ENCODE results near the gene OR3A1. TPM values are rescaled to one million over a fixed set of nuclear protein-coding genes. Genes with fewer than 3 reads are reported as not detected.
"Not testable (repeated sequence)": the region's sequence is repeated elsewhere in the genome, so short reads cannot be mapped to it uniquely, and the experiment has no call there.

Gene OR3A1
- total RNA-seq, 1 experiment from 2014 or later: not detected

- ChIA-PET RAD21 (ENCODE audit: low non-redundant PET in 1 of 2, low total read pairs in 2 of 2, uncharacterized antibody in 2 of 2, unreplicated experiment in 2 of 2) (no interaction called here), POLR2A (no interaction called here), CTCF (no interaction called here)
- no peaks in the 10 kb centered on the region for H3K9me2 ChIP-seq (ENCODE audit: insufficient read depth)
- peaks cover 53% of the 10 kb centered on the region for H3K27me3 ChIP-seq (ENCODE audit: insufficient read depth, low read length)
- TF ChIP-seq SP1 (IDR thresholded peaks at IDR 0.05; ENCODE audit: low read depth) (no peak), EZH2 (IDR thresholded peaks at IDR 0.05) (no peak), MAX (IDR thresholded peaks at IDR 0.05) (no peak), ELF1 (IDR thresholded peaks at IDR 0.05; ENCODE audit: borderline replicate concordance, low read depth) (no peak), CEBPB (IDR thresholded peaks at IDR 0.05; ENCODE audit: low read depth) (no peak), FOSL1 (IDR thresholded peaks at IDR 0.05; ENCODE audit: low read depth) (no peak), SIN3A (IDR thresholded peaks at IDR 0.05; ENCODE audit: low read depth) (no peak), TCF7L2 (IDR thresholded peaks at IDR 0.05; ENCODE audit: borderline replicate concordance, extremely low read depth, insufficient read depth, insufficient read length) (no peak), YY1 (IDR thresholded peaks at IDR 0.05; ENCODE audit: extremely low read depth, insufficient replicate concordance, low read depth, low read length) (no peak), POLR2A (IDR thresholded peaks at IDR 0.05; ENCODE audit: borderline replicate concordance, extremely low read depth, insufficient read depth, insufficient read length) (no peak), EGR1 (IDR thresholded peaks at IDR 0.05; ENCODE audit: low read depth) (no peak)
- TF ChIP-seq, protein P1, sequence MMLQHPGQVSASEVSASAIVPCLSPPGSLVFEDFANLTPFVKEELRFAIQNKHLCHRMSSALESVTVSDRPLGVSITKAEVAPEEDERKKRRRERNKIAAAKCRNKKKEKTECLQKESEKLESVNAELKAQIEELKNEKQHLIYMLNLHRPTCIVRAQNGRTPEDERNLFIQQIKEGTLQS (IDR thresholded peaks at IDR 0.05): no peak
- no peaks in the 10 kb centered on the region for H3K4me1 ChIP-seq (ENCODE audit: control insufficient read depth in 1 of 2, insufficient read depth in 2 of 2, low read length in 2 of 2)
- no peaks in the 10 kb centered on the region for H3K9me3 ChIP-seq (ENCODE audit: control insufficient read depth in 1 of 2, insufficient read depth in 1 of 2, low read depth in 1 of 2, low read length in 2 of 2)
- H3K79me2 ChIP-seq (ENCODE audit: insufficient read depth, low read length): no peaks in the 10 kb centered on the region
- no peaks in the 10 kb centered on the region; the same call in 1 of the 2 replicates for H4K20me1 ChIP-seq (ENCODE audit: insufficient read depth)
- no peak overlapping the region for H3K27ac ChIP-seq (ENCODE audit: low read depth, low read length)
- intact Hi-C loops (cut with micrococcal nuclease): no loop called here
- H3K9ac ChIP-seq (ENCODE audit: low read length): no peak overlapping the region
- H3K36me3 ChIP-seq (ENCODE audit: control insufficient read depth in 1 of 2, insufficient read depth in 2 of 2, low read length in 2 of 2): no peaks in the 10 kb centered on the region
- no peak overlapping the region for H2AFZ ChIP-seq (ENCODE audit: low read depth, low read length, poor library complexity, severe bottlenecking)
- ATAC-seq (no peak), DNase-seq (ENCODE audit: low read depth, low spot score) (no peak)
- no peak overlapping the region for H3K4me2 ChIP-seq (ENCODE audit: low read length)
- no peak overlapping the region for H3K4me3 ChIP-seq (replicated peaks in 1 of 2; ENCODE audit: low read depth in 1 of 2, low read length in 2 of 2)
- BruUV-seq (replicated peaks): no TSS peak
These were observed 2.5 kb downstream of the OR3A1 start for GRCh38 chr17:3295632-3296031.

DNA sequence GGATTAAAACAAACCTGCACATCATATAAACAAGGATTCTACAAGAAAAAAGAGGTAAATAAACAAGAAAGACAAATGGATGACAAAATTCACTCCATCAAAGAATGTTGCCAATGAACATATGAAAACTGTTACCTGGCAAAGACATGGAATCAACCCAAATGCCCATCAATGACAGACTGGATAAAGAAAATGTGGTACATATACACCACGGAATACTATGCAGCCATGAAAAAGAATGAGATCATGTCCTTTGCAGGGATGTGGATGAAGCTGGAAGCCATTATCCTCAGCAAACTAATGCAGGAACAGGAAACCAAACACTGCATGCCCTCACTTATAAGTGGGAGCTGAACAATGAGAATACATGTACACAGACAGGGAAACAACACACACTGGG, 4.6 kb downstream of the OR3A1 start:
- H3K36me3 ChIP-seq (ENCODE audit: control insufficient read depth in 1 of 2, insufficient read depth in 2 of 2, low read length in 2 of 2); CTCF ChIA-PET; H3K9me2 ChIP-seq (ENCODE audit: insufficient read depth); H3K4me3 ChIP-seq (replicated peaks in 1 of 2; ENCODE audit: low read depth in 1 of 2, low read length in 2 of 2); H4K20me1 ChIP-seq (ENCODE audit: insufficient read depth); H3K4me1 ChIP-seq (ENCODE audit: control insufficient read depth in 1 of 2, insufficient read depth in 2 of 2, low read length in 2 of 2); POLR2A ChIA-PET; ATAC-seq; BruUV-seq (replicated peaks); RAD21 ChIA-PET (ENCODE audit: low non-redundant PET in 1 of 2, low total read pairs in 2 of 2, uncharacterized antibody in 2 of 2, unreplicated experiment in 2 of 2); DNase-seq (ENCODE audit: low read depth, low spot score); H3K4me2 ChIP-seq (ENCODE audit: low read length); intact Hi-C loops (cut with micrococcal nuclease); H3K79me2 ChIP-seq (ENCODE audit: insufficient read depth, low read length); H3K9ac ChIP-seq (ENCODE audit: low read length); H2AFZ ChIP-seq (ENCODE audit: low read depth, low read length, poor library complexity, severe bottlenecking); H3K27ac ChIP-seq (ENCODE audit: low read depth, low read length); H3K9me3 ChIP-seq (ENCODE audit: control insufficient read depth in 1 of 2, insufficient read depth in 1 of 2, low read depth in 1 of 2, low read length in 2 of 2): not testable (repeated sequence)
- H3K27me3 ChIP-seq (ENCODE audit: insufficient read depth, low read length): peaks cover 63% of the 10 kb centered on the region

Data from HCT116 (cell line).